ENCODE results near the gene CCDC90B.
"Not testable (repeated sequence)": the region's sequence is repeated elsewhere in the genome, so short reads cannot be mapped to it uniquely, and the experiment has no call there.

CCDC90B gene

GRCh38 chr11:83272627-83273026 lies 13.5 kb downstream of the CCDC90B start:
- Histone ChIP-seq H3K36me3 (ENCODE audit: control insufficient read depth, insufficient read depth, low read length) (peaks cover 2% of the 10 kb centered on the region), H3K27me3 (replicated peaks; ENCODE audit: control insufficient read depth, insufficient read depth, low read length) (no peaks in the 10 kb centered on the region), H3K4me3 (replicated peaks; ENCODE audit: low read depth, low read length) (no peak overlapping the region)
- TF ChIP-seq, protein P1, sequence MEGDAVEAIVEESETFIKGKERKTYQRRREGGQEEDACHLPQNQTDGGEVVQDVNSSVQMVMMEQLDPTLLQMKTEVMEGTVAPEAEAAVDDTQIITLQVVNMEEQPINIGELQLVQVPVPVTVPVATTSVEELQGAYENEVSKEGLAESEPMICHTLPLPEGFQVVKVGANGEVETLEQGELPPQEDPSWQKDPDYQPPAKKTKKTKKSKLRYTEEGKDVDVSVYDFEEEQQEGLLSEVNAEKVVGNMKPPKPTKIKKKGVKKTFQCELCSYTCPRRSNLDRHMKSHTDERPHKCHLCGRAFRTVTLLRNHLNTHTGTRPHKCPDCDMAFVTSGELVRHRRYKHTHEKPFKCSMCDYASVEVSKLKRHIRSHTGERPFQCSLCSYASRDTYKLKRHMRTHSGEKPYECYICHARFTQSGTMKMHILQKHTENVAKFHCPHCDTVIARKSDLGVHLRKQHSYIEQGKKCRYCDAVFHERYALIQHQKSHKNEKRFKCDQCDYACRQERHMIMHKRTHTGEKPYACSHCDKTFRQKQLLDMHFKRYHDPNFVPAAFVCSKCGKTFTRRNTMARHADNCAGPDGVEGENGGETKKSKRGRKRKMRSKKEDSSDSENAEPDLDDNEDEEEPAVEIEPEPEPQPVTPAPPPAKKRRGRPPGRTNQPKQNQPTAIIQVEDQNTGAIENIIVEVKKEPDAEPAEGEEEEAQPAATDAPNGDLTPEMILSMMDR (IDR thresholded peaks at IDR 0.05; ENCODE audit: insufficient read depth, low read length, poor library complexity, severe bottlenecking): no peak
- DNase-seq (ENCODE audit: extremely low read depth, insufficient read length): no peak

- DNase-seq (ENCODE audit: extremely low read depth, insufficient read length); H3K27me3 ChIP-seq (replicated peaks; ENCODE audit: control insufficient read depth, insufficient read depth, low read length); H3K36me3 ChIP-seq (ENCODE audit: control insufficient read depth, insufficient read depth, low read length); H3K4me3 ChIP-seq (replicated peaks; ENCODE audit: low read depth, low read length): not testable (repeated sequence)
Observed at GRCh38 chr11:83271734-83272133, 14.4 kb downstream of the CCDC90B start.

DNA sequence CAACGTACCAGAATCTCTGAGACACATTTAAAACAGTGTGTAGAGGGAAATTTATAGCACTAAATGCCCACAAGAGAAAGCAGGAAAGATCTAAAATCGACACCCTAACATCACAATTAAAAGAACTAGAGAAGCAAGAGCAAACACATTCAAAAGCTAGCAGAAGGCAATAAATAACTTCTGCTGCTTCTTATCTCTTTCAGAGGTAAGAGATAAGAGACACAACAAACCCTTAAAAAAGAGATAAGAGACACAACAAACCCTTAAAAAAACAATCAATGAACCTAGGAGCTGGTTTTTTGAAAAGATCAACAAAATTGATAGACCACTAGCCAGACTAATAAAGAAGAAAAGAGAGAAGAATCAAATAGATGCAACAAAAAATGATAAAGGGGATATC lies 17.1 kb downstream of the CCDC90B start:
- not testable (repeated sequence) for H3K36me3 ChIP-seq (ENCODE audit: control insufficient read depth, insufficient read depth, low read length); H3K27me3 ChIP-seq (replicated peaks; ENCODE audit: control insufficient read depth, insufficient read depth, low read length); DNase-seq (ENCODE audit: extremely low read depth, insufficient read length); H3K4me3 ChIP-seq (replicated peaks; ENCODE audit: low read depth, low read length)

DNA sequence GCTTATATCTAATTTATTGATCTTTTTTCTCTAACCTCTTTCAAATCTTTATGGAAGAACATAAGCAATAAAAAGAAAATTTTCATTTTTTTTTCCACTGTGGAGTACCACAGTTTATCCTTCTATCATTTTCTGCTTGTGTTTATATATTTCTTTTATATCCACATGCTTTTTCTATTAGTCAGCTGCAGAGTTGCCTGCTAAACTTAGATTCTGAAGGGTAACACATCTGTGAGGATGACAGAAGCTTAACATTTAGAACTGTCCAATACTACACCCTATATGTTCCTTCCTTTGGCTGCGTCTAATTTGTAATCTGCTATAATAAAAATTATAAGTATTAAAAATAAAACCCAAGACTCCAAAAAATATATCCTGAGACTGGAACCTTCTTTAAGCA lies 20.8 kb downstream of the CCDC90B start:
- no peak for DNase-seq (ENCODE audit: extremely low read depth, insufficient read length)
- no peak overlapping the region for H3K4me3 ChIP-seq (replicated peaks; ENCODE audit: low read depth, low read length)
- TF ChIP-seq, protein P1 (IDR thresholded peaks at IDR 0.05; ENCODE audit: insufficient read depth, low read length, poor library complexity, severe bottlenecking): no peak
- no peaks in the 10 kb centered on the region for H3K27me3 ChIP-seq (replicated peaks; ENCODE audit: control insufficient read depth, insufficient read depth, low read length)
- peaks cover 8% of the 10 kb centered on the region for H3K36me3 ChIP-seq (ENCODE audit: control insufficient read depth, insufficient read depth, low read length)

DNA sequence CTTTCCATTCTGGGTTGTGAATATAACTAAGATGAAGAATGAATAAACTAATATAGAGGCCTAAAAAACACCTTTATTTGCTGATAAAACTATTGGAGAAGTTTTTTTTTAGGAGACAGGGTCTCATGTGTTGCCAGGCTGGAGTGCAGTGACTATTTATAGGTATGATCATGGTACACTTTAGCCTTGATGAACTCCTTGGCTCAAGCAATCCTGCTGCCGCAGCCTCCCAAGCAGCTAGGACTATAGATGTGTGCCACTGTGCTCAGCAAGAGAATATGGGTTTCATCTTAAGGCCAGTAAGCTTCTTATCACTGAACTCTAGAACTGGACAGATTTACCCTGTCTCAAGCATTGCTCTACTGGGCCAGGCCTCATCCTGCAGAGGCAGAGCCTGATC lies 26.6 kb downstream of the CCDC90B start:
- TF ChIP-seq, protein P1 (IDR thresholded peaks at IDR 0.05; ENCODE audit: insufficient read depth, low read length, poor library complexity, severe bottlenecking): no peak
- H3K36me3 ChIP-seq (ENCODE audit: control insufficient read depth, insufficient read depth, low read length): peaks cover 3% of the 10 kb centered on the region; the same call in 1 of the 2 replicates

GRCh38 chr11:83257761-83258168 lies 28.4 kb downstream of the CCDC90B start:
- TF ChIP-seq, protein P1 (IDR thresholded peaks at IDR 0.05; ENCODE audit: insufficient read depth, low read length, poor library complexity, severe bottlenecking): no peak
- DNase-seq (ENCODE audit: extremely low read depth, insufficient read length): no peak
- peaks cover 3% of the 10 kb centered on the region; the same call in 1 of the 2 replicates for H3K36me3 ChIP-seq (ENCODE audit: control insufficient read depth, insufficient read depth, low read length)
- no peaks in the 10 kb centered on the region for H3K27me3 ChIP-seq (replicated peaks; ENCODE audit: control insufficient read depth, insufficient read depth, low read length)
- no peak overlapping the region for H3K4me3 ChIP-seq (replicated peaks; ENCODE audit: low read depth, low read length)

More for the DNA sequence above, 26.6 kb downstream of the CCDC90B start:
- no peaks in the 10 kb centered on the region for H3K27me3 ChIP-seq (replicated peaks; ENCODE audit: control insufficient read depth, insufficient read depth, low read length)
- H3K4me3 ChIP-seq (replicated peaks; ENCODE audit: low read depth, low read length): no peak overlapping the region
- no peak for DNase-seq (ENCODE audit: extremely low read depth, insufficient read length)
